MM.1S (cell line): ENCODE measurements around the gene RTL9.

Experiments used
- DNase-seq: peaks from one replicate; pipeline ENCODE4 v3.0.0-alpha.2; 2015
- H2AFZ ChIP-seq: fragments of 300-600 bp; sonication (generic); 2 replicates; pipeline ENCODE4 v1.6.0; 2016; ENCODE audit warnings: antibody characterized with exemption, low read length
- H3F3A ChIP-seq: fragments of 300-600 bp; sonication (generic); 2 replicates; pipeline ENCODE4 v1.6.1; 2016; ENCODE audit warnings: mild to moderate bottlenecking, antibody characterized with exemption, low read length, moderate library complexity, mixed read lengths; ENCODE audit not compliant: insufficient read depth
- H3K27ac ChIP-seq: fragments of 300-600 bp; sonication (generic); 2 replicates; pipeline ENCODE4 v1.5.1; 2016; ENCODE audit warnings: mild to moderate bottlenecking, low read length
- H3K27me3 ChIP-seq: fragments of 300-600 bp; sonication (generic); replicated peaks from 2 replicates; pipeline ENCODE4 v1.6.0; 2016; ENCODE audit warnings: low read length; ENCODE audit not compliant: insufficient read depth
- H3K36me3 ChIP-seq: fragments of 300-600 bp; sonication (generic); replicated peaks from 2 replicates; pipeline ENCODE4 v1.6.1; 2016; ENCODE audit warnings: mild to moderate bottlenecking, low read length, mixed read lengths; ENCODE audit not compliant: insufficient read depth
- H3K4me1 ChIP-seq: fragments of 300-600 bp; sonication (generic); 2 replicates; pipeline ENCODE4 v1.6.1; 2016; ENCODE audit warnings: low read length, mixed read lengths
- H3K4me2 ChIP-seq: fragments of 300-600 bp; sonication (generic); 2 replicates; pipeline ENCODE4 v1.6.0; 2016; ENCODE audit warnings: low read depth, low read length
- H3K4me3 ChIP-seq: fragments of 300-600 bp; sonication (generic); 2 replicates; pipeline ENCODE4 v1.5.1; 2016; ENCODE audit warnings: low read length, mixed read lengths
- H3K79me2 ChIP-seq: fragments of 300-600 bp; sonication (generic); 2 replicates; pipeline ENCODE4 v1.6.1; 2016; ENCODE audit warnings: mixed run types, low read length, mixed read lengths
- H3K9ac ChIP-seq: fragments of 300-600 bp; sonication (generic); 2 replicates; pipeline ENCODE4 v1.6.1; 2016; ENCODE audit warnings: low read length, mixed read lengths
- H3K9me2 ChIP-seq: fragments of 300-600 bp; sonication (generic); replicated peaks from 2 replicates; pipeline ENCODE4 v1.6.1; 2016; ENCODE audit warnings: mild to moderate bottlenecking, low read length, mixed read lengths; ENCODE audit not compliant: insufficient read depth
- H3K9me3 ChIP-seq: fragments of 300-600 bp; sonication (generic); replicated peaks from 2 replicates; pipeline ENCODE4 v1.6.1; 2016; ENCODE audit warnings: mild to moderate bottlenecking, low read length, mixed read lengths; ENCODE audit not compliant: insufficient read depth
- H4K20me1 ChIP-seq: fragments of 300-600 bp; sonication (generic); 2 replicates; pipeline ENCODE4 v1.6.1; 2016; ENCODE audit warnings: mild to moderate bottlenecking, low read length, moderate library complexity, mixed read lengths; ENCODE audit not compliant: insufficient read depth
- CTCF ChIP-seq: fragments of 300-600 bp; sonication (generic); IDR thresholded peaks from 2 replicates; pipeline ENCODE4 v1.5.1; 2016; ENCODE audit warnings: antibody characterized with exemption, low read length, mixed read lengths
- EZH2 ChIP-seq: fragments of 300-600 bp; sonication (generic); optimal IDR thresholded peaks from 2 replicates; pipeline ENCODE3; 2017; ENCODE audit warnings: low read depth, mild to moderate bottlenecking, antibody characterized with exemption, low read length, mixed read lengths
- EZH2phosphoT487 ChIP-seq: fragments of 300-600 bp; sonication (generic); IDR thresholded peaks from 2 replicates; pipeline ENCODE4 v1.6.1; 2018; ENCODE audit warnings: antibody characterized with exemption, low read length

Gene RTL9

GRCh38 chrX:110401135-110401534 lies 42.5 kb downstream of the RTL9 start:
- peak; percentile 35 for DNase-seq
- H3K27me3 ChIP-seq: no peaks in the 10 kb centered on the region
- H3K4me3 ChIP-seq: no peak overlapping the region
- H3K36me3 ChIP-seq: no peaks in the 10 kb centered on the region
- H3K79me2 ChIP-seq: no peaks in the 10 kb centered on the region
- no peak overlapping the region for H3K27ac ChIP-seq
- H3K9me3 ChIP-seq: no peaks in the 10 kb centered on the region
- no peaks in the 10 kb centered on the region for H3F3A ChIP-seq
- TF ChIP-seq EZH2 (no peak), CTCF (peak; percentile 39), EZH2phosphoT487 (no peak)
- H3K4me1 ChIP-seq: no peaks in the 10 kb centered on the region
- H2AFZ ChIP-seq: no peak overlapping the region
- no peak overlapping the region for H3K9ac ChIP-seq
- H4K20me1 ChIP-seq: no peaks in the 10 kb centered on the region
- H3K4me2 ChIP-seq: no peak overlapping the region
- H3K9me2 ChIP-seq: no peaks in the 10 kb centered on the region

GRCh38 chrX:110402091-110402849 lies 43.6 kb downstream of the RTL9 start:
- no peaks in the 10 kb centered on the region for H4K20me1 ChIP-seq
- H3K9ac ChIP-seq: no peak overlapping the region
- TF ChIP-seq EZH2 (no peak), CTCF (no peak), EZH2phosphoT487 (no peak)
- H3K4me2 ChIP-seq: no peak overlapping the region
- peaks cover 3% of the 10 kb centered on the region; the same call in 1 of the 2 replicates for H3K4me1 ChIP-seq
- H3K27ac ChIP-seq: no peak overlapping the region
- H3K27me3 ChIP-seq: no peaks in the 10 kb centered on the region
- H3K79me2 ChIP-seq: no peaks in the 10 kb centered on the region
- no peaks in the 10 kb centered on the region for H3F3A ChIP-seq
- H3K36me3 ChIP-seq: no peaks in the 10 kb centered on the region
- H3K9me3 ChIP-seq: no peaks in the 10 kb centered on the region
- no peak overlapping the region for H2AFZ ChIP-seq
- H3K9me2 ChIP-seq: no peaks in the 10 kb centered on the region
- no peak overlapping the region for H3K4me3 ChIP-seq
- DNase-seq: no peak

- no peak overlapping the region for H3K4me2 ChIP-seq
These were observed 44.2 kb downstream of the RTL9 start for GRCh38 chrX:110402850-110403221.

More at GRCh38 chrX:110402850-110403221, 44.2 kb downstream of the RTL9 start:
- Histone ChIP-seq H4K20me1 (no peaks in the 10 kb centered on the region), H3K27ac (no peak overlapping the region), H3K9me2 (no peaks in the 10 kb centered on the region), H3F3A (no peaks in the 10 kb centered on the region), H3K9ac (no peak overlapping the region), H3K36me3 (no peaks in the 10 kb centered on the region), H3K79me2 (no peaks in the 10 kb centered on the region), H3K4me3 (no peak overlapping the region), H3K27me3 (no peaks in the 10 kb centered on the region), H3K4me1 (peaks cover 8% of the 10 kb centered on the region), H3K9me3 (no peaks in the 10 kb centered on the region), H2AFZ (no peak overlapping the region)
- TF ChIP-seq CTCF (no peak), EZH2phosphoT487 (no peak), EZH2 (no peak)
- no peak for DNase-seq
